ENCODE data around the gene DNAH9.

- TF ChIP-seq CTCF (IDR thresholded peaks at IDR 0.05; ENCODE audit: low read depth, low read length) (no peak), EZH2phosphoT487 (IDR thresholded peaks at IDR 0.05; ENCODE audit: low read depth) (no peak)
Measured at GRCh38 chr17:11925262-11926021, 327.2 kb downstream of the DNAH9 start.

Data from OCI-LY3 (cell line).